HL-60 (cell line): ENCODE measurements around the gene EOMES.

ENCODE experiments used
- CTCF ChIP-seq: IDR thresholded peaks from one replicate; pipeline ENCODE4 v1.5.1; 2011; ENCODE audit warnings: low read length, control low read depth, inconsistent platforms; ENCODE audit not compliant: insufficient read depth
- GABPA ChIP-seq: IDR thresholded peaks from 2 replicates; pipeline ENCODE4 v1.6.1; 2012; ENCODE audit warnings: low read depth
- POLR2AphosphoS5 ChIP-seq: IDR thresholded peaks from 2 replicates; pipeline ENCODE4 v1.6.1; 2012; ENCODE audit warnings: low read depth
- SPI1 ChIP-seq: IDR thresholded peaks from 2 replicates; pipeline ENCODE4 v1.6.1; 2012; ENCODE audit warnings: low read depth, mild to moderate bottlenecking, borderline replicate concordance
- TF ChIP-seq, protein P1 (sequence below): IDR thresholded peaks from 2 replicates; pipeline ENCODE4 v1.6.1; 2012; ENCODE audit warnings: low read depth; ENCODE audit not compliant: insufficient replicate concordance

DNA sequence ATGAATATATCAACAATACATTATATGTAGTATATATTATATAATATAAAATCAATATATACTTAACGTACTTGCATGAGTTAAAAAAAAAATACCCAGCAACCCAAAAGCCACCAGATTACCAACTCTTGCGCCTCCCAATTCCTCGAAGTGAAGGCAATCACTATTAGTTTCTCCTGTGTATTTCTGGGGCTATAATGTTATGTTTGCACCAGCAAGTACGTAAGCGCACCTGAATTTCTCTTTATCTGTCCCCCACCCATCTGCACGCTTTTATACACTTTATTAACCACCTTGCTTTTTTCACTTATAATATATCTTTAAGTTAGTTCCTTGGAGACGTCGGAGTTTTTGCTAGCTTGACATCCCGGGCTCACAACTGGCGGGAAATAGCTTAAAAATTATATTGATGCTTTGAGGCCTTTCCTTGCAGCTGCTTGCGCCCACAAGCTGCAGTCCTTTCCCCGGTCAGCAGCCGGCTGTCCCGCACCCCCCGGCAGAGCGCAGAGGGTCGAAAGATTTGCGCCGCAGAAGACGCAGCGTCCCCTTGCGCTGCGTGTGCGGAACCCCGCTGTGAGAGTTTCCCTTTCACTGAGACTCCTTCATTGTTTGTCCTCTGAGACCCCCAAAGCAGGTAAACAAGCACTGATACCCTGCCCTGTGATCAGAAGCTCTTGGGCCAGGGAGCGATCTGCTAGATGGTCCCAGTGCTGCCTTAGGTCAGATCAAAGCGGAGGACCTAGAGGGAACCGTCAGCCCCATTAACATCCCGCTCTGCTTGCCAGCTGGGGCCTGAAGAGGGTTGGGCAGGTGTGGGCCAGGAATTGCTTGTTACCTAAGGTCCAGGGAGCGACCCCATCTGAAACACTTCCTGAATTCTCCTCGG lies 8.9 kb upstream of the EOMES start:
- TF ChIP-seq, protein P1, sequence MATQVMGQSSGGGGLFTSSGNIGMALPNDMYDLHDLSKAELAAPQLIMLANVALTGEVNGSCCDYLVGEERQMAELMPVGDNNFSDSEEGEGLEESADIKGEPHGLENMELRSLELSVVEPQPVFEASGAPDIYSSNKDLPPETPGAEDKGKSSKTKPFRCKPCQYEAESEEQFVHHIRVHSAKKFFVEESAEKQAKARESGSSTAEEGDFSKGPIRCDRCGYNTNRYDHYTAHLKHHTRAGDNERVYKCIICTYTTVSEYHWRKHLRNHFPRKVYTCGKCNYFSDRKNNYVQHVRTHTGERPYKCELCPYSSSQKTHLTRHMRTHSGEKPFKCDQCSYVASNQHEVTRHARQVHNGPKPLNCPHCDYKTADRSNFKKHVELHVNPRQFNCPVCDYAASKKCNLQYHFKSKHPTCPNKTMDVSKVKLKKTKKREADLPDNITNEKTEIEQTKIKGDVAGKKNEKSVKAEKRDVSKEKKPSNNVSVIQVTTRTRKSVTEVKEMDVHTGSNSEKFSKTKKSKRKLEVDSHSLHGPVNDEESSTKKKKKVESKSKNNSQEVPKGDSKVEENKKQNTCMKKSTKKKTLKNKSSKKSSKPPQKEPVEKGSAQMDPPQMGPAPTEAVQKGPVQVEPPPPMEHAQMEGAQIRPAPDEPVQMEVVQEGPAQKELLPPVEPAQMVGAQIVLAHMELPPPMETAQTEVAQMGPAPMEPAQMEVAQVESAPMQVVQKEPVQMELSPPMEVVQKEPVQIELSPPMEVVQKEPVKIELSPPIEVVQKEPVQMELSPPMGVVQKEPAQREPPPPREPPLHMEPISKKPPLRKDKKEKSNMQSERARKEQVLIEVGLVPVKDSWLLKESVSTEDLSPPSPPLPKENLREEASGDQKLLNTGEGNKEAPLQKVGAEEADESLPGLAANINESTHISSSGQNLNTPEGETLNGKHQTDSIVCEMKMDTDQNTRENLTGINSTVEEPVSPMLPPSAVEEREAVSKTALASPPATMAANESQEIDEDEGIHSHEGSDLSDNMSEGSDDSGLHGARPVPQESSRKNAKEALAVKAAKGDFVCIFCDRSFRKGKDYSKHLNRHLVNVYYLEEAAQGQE = no peak
- TF ChIP-seq CTCF = no peak
- no peak for TF ChIP-seq SPI1
- no peak for TF ChIP-seq GABPA
- no peak for TF ChIP-seq POLR2AphosphoS5
